ENCODE results near the gene CEBPB.

Gene CEBPB

DNA sequence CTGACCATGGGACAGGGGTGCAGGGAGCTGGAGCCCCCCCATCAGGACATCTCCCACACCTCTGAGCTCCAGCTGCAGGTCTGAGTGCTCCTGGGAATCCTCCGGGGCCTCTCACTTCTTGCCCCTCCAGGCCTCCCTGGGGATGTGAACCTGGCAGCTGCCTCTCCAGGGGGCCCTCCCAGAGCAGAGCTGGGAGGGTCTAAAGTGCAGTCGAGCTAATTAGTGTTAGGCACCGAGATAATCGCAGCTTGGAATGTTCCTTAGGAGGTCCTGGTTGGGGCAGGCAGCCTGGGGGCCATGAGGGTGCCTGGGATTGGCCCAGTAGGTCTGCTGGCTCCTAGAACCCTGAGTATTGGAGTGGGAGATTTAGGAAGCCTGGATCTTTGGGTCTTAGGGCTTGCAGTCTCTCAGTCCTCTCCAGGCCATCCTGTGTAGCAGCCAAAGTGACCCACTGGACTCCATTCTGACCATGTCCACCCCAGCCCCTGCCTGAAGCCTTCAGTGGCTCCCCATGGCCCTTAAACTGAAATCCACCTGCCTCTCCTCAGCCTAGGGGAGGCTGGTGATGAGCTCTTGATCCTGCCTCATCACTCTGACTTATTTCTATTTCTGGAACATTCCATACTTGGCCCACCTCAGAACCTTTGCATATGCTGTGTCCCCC, 26.0 kb downstream of the CEBPB start:
- H3K4me3 ChIP-seq (ENCODE audit: low read depth, low read length): no peak overlapping the region
- TF ChIP-seq, protein P1, sequence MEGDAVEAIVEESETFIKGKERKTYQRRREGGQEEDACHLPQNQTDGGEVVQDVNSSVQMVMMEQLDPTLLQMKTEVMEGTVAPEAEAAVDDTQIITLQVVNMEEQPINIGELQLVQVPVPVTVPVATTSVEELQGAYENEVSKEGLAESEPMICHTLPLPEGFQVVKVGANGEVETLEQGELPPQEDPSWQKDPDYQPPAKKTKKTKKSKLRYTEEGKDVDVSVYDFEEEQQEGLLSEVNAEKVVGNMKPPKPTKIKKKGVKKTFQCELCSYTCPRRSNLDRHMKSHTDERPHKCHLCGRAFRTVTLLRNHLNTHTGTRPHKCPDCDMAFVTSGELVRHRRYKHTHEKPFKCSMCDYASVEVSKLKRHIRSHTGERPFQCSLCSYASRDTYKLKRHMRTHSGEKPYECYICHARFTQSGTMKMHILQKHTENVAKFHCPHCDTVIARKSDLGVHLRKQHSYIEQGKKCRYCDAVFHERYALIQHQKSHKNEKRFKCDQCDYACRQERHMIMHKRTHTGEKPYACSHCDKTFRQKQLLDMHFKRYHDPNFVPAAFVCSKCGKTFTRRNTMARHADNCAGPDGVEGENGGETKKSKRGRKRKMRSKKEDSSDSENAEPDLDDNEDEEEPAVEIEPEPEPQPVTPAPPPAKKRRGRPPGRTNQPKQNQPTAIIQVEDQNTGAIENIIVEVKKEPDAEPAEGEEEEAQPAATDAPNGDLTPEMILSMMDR (IDR thresholded peaks at IDR 0.05; ENCODE audit: low read depth, low read length): no peak

GRCh38 chr20:50217207-50217949, 26.7 kb downstream of the CEBPB start:
- TF ChIP-seq, protein P1 (IDR thresholded peaks at IDR 0.05; ENCODE audit: low read depth, low read length): no peak
- H3K4me3 ChIP-seq (ENCODE audit: low read depth, low read length): no peak overlapping the region

DNA sequence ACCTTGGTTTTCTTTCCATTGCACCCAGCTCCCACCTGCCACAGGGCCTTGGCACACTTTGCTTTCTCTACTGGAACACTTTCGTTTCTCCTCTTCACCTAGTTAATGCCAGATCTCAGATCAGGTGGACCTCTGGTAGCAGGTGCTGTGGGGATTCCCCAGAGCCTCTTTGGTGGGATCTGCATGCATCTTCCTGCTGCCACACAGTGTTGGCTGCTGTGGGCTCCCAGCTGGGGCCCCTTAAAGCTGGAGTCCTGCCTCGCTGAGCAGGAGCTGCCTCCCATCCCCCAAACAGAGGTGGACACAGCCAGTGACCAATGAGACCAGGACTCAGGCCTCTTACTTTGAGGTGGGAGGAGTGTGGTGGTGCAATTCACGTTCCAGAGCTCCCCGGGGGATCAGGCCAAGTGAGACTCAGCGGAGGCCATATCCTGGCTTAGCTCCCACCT, 28.4 kb downstream of the CEBPB start:
- TF ChIP-seq, protein P1 (IDR thresholded peaks at IDR 0.05; ENCODE audit: low read depth, low read length): no peak
- H3K4me3 ChIP-seq (ENCODE audit: low read depth, low read length): no peak overlapping the region

- TF ChIP-seq, protein P1 (IDR thresholded peaks at IDR 0.05; ENCODE audit: low read depth, low read length): no peak
- H3K4me3 ChIP-seq (ENCODE audit: low read depth, low read length): no peak overlapping the region
These were observed 29.0 kb downstream of the CEBPB start for GRCh38 chr20:50219600-50219999.

DNA sequence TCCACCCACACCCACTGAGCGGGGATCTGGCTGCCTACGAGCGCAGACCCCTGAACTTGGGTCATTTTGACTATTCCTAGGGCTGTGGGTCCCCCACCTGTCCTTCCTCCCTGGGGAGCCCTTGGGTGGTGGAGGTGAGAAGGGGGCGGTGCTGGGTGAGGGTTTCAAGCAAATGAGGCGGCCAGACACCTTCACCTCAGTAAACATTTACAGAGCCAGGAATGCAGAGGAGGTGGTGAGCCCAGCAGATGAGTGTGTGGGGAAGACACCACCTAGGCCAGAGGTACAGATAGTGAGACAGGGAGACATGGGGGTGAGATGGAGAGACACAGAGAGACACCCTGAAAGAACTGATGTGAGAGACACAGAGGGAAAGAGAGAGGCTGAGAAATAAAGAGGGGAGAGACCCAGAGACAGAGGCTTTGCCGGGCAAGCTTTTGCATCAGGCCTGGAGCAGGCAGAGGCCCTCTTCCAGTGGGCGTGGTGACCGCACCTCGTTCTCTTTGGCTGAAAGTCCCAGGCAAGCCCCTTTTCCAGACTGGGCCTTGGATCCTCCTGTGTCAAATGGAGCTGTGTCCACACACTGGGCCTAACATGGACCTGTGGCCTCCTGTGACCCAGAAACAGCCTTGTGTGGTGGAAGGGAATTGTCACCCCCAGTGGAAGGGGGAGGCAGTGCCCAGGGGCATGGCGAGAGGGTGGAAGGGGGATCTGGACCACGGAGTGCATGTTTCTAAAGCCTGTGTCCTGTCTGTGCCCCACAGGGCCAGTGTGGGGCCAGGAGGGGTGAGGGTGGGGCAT, 29.7 kb downstream of the CEBPB start:
- H3K4me3 ChIP-seq (ENCODE audit: low read depth, low read length): no peak overlapping the region
- TF ChIP-seq, protein P1 (IDR thresholded peaks at IDR 0.05; ENCODE audit: low read depth, low read length): no peak

DNA sequence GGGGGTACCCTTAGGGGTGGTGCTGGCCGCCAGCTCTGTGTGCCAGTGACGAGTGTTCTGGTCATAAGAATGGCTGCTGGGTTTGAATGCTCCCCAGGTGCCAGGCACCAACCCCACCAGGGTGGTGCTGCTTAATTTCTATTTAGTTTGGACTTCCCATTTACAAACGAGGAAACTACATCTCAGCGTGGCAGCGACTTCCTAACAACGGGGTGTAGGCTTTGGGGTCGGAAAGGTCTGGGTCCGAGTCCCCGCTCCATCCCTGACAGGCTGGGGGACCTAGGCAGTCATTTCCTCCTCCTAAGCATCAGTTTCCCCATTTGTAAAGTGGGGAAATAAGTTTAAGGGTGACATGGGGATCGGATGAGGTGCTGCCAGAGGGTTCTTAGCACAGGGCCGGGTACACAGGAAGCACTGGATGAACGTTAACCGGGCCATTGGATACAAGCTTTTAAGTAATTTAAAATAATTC, 30.3 kb downstream of the CEBPB start:
- TF ChIP-seq, protein P1 (IDR thresholded peaks at IDR 0.05; ENCODE audit: low read depth, low read length): no peak
- H3K4me3 ChIP-seq (ENCODE audit: low read depth, low read length): no peak overlapping the region
